Ishikawa (cell line): Measurements from ENCODE around the gene BCKDHA.

ENCODE experiments used
- CEBPB ChIP-seq: IDR thresholded peaks from 2 replicates; pipeline ENCODE4 v1.6.1; 2012
- NFIC ChIP-seq: IDR thresholded peaks from 2 replicates; pipeline ENCODE4 v1.6.1; 2012
- TCF12 ChIP-seq: IDR thresholded peaks from 2 replicates; pipeline ENCODE4 v1.6.1; 2012; ENCODE audit warnings: low read depth

- no peak for TF ChIP-seq CEBPB
- no peak for TF ChIP-seq NFIC
- no peak for TF ChIP-seq TCF12
Measured at GRCh38 chr19:41411100-41411967, 13.7 kb downstream of the BCKDHA start.
